GM19455 (cell line): Measurements from ENCODE around the gene MEGF6.

Experiments
- ATAC-seq: cut with Tn5 transposase; IDR thresholded peaks from one replicate; pipeline ENCODE4 v1.9.1; 2021; ENCODE audit not compliant: unreplicated experiment

MEGF6 gene

DNA sequence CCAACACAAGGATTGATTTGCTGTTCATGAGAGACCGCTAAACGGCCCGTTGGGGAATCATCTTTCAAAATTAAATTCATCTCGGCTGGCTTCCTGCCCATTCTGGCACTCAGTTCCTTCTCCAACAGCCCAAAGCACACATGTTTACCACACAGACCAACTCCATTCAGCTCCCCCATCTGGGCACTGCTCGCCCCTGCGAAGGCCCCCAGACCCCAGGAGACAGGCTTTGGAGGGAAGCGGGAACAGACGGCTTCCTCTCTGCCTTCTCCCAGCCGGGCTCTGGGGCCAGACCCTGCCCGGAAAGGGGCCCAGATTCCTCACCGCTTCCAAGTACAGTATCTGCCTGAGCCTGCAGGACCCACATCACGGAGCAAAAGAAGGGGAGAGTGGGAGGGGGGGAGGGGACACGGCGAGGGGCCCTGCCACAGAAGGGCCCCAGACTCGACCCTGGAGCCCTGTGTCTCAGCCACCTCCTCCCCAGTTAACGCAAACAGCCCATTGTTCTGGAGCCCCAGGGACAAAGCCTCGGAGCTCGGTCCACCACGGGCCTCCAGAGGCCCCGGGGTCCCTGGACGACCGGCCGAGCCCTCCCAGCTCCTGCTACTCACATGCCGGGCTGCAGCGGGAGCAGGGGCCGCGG lies 660 bp downstream of the MEGF6 start:
- ATAC-seq = no peak

DNA sequence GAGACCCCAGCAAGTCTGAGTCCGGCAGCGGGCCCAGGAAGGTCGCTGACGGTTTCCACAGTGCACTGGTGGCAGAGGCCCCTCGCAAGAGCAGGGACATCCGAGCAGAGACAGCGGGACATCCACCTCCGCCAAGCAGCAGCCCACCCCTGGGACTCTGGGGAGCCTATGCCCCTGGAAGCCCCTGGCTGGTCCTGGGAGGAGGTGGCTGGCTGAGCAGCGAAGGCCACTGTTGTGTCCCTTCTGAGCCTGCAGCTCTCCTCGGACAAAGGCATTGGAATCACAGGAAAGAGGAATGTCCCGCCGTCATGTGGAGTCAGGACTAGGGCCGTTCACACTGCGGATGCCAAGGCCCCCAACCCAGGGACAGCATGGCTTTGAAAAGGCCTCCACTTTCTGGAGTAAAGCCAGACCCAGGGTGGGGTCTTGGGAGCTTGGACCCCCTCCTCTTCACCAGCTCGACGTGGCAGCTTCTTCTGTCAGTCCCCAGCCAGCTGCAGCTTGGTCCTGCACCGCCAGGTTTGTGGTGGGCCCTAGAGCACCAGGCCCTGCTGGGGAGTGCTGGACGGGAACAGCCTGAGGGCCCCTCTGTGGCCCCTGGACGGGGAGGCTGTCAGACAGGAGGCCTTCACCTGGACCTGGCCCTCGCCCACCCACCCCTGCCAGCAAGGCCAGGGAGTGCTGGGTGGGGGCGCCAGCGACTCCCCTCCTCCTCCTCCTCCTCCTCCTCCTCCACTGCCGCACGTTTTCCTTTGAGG lies 1.4 kb downstream of the MEGF6 start:
- ATAC-seq = no peak

DNA sequence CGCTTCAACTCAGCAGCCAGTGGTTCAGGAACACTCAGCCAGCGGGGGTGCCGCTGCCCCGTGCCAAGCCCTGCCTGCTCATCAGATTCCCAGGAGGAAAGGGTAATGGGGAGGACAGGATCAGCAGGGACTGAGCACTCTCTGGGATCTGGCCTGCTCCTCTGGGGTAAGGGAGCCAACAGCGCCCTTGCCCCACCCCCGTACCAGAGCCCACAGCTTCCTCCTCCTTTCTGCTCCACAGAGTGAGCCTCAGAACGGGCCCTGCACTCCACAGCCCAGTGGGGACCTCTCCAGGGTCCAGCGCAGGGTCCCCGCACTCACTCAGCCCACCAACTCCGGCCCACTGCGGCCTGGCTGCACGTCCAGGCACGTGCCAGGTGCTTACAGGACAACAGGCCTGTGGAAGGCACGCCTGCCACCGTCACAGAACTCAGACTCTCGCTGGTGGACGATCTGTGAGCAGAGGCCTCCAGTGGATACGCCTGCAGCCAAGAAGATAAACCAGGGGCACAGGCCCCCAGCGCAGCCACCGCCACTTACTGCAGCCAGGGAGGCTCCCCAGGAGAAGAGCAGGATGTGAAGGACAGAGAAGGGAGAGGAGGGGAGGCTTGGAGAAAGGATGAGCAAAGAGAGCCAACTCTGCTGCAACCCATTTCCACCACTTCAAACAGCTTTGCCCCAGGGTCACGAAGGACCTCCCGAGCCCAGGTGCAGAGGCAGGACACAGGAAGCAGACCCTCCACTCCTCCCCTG lies 2.1 kb downstream of the MEGF6 start:
- ATAC-seq = no peak

DNA sequence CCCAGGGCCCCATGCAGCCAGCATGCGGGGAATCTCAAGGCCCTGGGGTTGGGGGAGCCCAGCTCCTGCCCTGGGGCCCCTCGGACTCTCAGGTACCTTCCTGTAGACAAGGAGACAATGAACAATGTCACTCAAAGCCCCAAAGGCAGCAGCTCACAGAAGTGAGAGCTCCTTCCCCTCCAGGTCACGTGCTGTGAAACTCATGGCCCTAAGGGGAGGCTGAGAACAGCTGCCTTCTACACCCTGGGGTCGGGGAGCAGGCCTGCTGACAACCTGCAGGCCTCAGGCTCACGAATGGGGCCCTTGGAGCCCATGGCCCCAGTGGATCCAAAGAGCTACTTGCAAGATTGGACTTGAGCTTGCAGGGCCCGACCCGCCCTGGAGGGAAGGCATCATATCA lies 3.2 kb downstream of the MEGF6 start:
- no peak for ATAC-seq

DNA sequence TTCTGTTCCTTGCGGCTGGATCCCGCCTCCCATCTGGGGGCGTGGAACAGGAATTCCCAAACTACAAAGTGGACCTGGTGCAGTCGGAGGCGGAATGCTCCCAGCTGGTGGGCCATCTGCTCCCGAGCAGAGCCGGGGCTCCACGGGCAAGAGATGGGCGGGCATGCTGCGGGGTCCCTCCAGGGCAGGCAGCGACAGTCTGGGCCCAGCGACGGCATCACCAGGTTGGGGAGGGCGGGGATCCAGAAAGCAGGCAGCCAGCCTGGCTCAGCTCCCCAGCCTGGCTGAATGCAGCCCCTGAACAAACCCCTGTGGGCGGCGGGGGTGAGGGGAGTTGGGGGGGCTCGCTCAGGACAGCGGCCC lies 3.6 kb downstream of the MEGF6 start:
- no peak for ATAC-seq

DNA sequence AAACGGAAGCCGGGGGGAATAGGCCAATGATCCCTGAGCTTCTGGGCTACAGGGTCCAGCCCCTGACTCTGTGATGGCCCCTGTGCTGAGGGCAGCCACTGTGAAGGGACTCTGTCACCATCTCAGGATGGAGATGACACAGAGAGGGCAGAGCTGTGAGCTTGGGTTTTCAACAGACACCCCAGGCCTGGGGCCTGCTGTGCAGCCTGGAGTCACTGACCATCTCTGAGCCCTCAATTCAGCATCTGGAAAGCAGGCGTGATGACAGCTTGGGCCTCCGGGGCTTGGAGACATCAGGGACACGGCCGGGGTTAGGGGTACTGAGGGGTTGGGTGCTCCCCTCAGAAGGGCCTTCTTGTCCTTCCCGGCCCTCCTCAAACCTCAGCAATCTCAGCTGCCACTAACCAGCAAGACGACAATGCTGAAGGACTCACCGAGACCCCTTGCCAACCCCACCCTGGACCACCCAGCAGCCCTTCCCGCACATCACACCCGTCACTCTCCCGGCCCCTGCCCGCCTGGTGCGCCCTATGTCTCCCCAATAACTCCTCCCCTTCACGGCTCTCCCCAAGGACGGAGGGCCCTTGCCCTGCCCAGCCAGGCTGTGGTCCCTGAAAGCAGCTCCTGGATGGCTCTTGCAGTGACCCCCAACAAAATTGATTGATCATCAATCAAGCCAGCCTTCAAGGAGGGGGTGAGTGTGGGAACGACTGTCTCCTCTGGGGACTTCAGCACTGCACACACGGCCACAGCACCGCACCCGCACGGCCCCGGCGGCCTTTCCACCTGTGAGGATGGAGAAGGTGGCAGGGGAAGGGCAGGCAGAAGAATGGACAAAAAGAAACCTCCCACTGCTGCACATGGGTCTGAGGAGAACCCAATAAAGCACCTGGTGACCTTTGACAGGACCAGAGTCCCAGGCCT lies 4.3 kb downstream of the MEGF6 start:
- ATAC-seq = no peak

DNA sequence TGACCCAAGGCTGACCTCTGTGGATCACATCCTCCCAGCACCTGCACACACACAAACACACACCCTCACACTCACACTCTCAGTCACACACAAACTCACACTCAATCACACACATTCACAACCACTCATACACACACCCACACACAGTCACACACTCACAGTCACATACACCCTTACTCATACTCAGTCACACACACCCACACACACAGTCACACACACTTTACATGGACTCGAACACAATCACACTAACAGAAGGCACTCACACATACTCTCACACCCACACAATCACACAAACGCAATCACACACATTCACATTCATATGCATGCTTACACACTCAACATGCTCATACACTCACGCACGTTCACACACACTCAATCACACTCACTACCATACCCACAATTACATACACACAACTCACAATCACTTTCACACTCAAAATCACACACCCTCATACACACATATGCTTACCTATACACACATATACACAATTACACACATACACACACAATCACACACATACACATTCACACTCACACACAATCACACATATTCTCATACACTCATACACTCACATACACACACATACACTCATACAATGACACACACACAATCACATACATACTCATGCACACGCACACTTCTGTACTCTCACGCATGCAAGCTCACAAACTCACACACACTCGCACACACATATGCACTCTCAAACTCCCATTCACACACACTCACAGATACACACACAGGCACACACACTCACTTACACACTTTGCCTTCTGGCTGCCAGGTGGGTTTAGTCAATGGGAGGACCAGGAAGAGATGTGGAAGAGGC lies 6.1 kb downstream of the MEGF6 start:
- no peak for ATAC-seq

DNA sequence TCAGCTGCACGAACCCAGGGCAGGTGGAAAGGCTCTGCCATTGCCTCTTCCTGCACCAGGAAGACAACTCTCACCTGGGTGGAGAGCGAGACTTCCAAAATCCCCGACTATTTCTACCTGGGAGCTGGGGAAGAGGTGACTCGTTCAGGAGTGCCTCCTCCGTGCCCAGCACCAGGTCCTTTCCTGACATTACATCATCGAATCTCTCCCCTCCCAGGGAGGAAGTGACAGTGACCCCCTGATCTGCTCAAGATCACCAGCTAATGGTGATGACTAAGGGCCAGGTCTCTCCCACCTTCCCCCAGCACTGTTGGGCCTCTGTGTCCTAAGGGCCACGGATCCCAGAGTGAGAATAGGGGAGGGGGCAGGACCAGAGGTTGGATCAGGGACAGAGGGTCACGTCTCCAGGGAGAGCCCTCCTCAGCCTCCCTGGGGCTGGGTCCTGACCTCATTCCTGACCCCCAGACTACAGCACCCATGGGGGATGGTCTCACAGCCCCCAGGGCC lies 6.8 kb downstream of the MEGF6 start:
- ATAC-seq = no peak

DNA sequence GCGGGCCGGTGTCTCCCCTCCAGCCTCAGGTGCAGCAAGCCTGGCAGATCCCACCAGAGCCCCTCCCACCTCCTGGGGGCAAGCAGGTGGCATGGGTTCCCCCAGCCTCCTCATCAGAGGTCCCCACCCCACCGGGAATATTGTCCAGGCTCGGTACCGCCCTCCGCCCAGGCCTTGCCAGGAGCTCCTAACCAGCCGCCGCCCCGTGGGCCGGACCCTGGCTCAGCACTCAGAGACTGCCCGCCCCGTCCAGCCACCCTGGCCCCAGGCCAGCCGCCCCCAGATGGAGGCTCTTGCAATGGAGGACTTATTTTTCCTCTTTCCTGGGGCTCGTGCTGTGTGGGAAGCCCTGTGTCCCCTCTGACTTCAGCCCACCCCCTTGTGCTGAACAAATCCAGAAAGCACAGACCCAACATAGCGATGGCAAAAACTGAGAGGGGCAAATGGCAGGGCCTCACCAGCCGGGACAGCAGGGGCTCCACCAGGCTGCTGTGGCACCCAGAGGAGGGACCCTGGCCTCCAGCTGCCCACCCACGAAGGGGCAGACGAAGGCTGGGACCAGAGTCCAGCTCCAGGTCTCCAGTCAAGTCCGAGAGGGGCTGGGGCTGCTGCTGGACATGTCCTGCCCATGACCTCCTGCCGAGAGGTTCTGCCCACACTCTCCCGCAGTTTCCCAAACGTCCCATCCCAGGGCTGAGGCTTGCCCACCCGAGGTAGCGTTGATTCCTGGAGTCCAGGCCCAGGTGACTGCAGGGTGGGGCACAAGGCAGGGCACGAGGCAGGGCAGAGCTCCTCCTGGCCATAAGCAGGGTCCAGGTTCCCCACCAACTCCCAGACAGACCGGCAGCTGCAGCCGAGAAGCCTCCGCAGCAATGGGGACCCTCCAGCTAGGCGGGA lies 7.5 kb downstream of the MEGF6 start:
- ATAC-seq = no peak

DNA sequence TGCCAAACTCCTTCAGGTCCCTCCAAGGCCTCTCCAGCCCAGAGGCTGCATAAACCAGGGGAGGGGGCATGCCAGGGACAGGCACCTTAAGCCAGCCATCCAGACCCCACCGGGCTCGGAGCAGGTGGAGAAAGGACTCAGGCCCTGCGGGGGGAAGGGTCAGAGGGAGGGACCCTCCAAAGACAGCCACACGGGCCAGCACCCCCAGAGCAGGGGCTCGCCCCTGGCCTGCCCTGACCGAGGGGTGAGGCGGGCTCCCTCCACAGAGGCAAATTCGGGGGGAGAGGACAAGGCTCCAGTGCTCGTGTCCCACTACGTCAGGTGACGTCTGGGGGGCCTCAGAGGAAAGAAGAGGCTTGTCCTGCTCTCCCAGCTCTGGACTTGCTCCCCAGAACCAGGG lies 8.2 kb downstream of the MEGF6 start:
- no peak for ATAC-seq

DNA sequence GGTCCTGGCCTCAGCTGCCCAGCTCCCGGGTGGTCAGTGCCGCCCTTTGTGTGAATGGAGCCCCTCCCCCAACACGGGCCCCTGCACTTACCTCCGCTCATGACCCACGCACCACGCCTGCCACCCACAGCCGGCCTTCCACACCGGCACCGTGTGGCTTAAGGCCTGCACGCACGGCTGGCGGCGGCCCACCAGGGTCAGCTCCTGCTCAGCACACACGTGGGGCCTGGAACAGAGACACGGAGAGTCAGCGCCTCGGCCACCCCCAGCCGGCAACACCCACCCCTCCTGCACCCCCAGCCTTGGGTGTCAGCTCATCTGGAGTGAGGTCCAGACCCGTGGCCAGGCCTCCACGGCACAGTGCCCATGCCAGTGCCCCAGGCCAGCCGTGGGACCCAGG lies 8.9 kb downstream of the MEGF6 start:
- no peak for ATAC-seq

DNA sequence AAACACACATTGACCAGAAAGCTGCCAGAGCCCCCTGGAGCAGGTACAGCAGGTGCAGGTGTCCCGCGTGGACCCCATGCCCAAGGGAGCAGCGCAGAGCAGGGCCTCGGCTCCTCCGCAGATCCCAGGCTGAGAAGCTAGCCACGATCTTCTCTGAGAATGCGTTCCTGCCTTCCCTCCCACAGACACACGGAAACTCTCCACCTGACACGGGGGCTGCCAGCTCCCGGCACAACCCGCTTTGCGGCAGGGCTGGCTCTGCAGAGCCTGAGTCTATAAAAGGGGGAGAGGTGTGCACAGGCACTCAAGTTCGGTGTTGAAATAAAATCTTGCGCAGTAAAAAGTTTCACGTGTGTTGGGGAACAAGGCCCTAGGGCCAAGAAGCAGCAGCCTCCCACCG lies 9.6 kb downstream of the MEGF6 start:
- ATAC-seq = no peak

DNA sequence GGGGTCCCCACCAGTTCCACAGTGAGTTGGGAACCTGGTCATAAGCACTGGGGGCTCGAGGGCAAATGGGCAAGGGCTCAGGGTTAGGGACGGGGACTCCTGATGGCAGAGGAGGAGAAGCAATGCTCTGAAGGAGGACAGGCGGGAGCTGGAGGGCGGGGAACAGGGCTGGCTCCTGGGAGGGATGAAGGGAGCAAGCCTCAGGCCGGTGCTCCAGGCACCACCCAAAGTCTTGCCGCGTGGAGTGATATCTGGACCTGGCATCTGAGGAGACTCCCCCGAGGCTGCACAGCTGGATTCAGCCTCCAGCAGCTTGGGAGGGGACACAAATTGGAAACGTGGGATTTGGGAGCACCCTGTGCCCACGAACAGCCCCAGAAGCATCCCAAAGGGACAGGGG lies 11.0 kb downstream of the MEGF6 start:
- ATAC-seq = no peak

DNA sequence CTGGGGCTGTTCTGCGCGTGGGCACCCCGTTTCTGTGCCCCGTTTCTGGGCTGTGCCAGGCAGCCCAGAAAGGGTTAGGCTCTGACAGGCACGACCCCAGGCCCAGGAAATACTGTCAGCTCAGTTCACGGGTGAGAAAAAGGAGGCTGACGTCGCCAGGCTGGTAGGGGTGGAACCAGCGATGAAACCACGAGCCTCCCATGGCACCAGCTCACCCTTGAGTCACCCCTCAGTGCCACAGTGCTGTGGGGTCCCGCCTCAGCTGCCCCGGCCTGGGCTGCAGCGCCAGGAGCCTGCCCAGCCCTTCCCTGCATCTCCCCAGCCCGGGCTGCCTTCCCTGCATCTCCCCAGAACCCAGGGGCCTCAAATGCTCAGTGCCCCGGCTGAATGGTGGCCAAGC lies 11.5 kb downstream of the MEGF6 start:
- ATAC-seq = no peak

DNA sequence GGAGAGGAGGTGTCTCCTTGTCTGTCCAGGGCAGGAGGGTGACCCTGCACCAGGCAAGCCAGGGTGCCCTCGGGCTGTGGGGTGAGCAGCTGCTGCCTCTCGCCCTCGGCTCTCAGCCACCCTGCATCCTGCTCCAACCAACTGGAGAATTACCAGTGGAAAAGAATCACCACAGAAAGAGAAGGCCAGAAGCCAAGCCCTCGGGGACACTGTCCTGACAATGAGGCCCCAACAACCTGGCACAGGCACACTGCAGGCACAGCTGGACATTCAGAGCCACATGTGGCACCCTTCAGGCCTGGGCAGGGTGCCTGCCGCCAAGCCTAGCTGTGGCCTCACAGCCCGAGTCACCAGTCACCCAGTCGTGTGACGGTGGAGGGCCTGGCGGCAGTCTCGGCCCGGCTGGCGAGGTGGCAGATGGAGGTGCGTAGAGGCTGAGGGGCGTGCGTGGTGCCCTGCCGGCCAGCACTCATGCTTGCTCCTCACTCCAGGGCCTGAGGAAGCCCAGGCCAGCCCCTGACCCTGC lies 12.0 kb downstream of the MEGF6 start:
- no peak for ATAC-seq

DNA sequence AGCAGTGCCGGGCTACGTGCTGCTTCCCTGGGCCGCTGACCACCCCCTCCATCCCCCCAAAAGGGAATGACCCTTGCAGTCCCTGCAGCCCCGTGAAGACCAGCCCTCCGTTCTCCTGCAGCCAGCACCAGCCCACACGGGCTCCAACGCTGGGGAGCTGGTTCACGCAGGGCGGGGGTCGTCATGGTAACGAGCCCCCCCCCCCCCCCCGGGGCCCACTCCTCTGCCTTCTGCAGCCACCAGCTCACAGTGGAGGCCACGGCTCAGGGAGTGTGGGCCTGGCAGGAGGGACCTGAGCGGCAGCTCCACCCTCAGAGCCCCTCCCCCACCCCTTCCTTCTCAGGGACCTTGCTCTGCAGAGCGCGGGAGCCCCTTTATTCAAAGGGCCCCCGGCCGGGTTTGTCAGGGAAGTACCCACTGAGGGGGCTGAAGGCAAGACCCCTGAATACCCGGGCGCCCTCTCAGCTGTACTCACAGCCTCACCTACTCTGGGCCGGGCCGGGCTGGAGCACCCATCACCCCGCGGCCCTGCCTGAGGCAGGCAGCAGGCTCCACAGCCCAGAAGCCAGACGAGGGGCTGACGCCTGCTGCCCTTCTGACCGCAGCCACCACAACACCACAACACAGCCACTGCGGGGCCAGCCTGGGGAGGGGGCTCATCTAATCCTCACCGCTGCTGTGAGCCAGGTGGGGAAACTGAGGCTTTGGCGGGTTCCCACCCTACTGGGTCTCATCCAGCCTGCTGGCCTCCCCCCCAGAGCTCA lies 12.6 kb downstream of the MEGF6 start:
- ATAC-seq = no peak

DNA sequence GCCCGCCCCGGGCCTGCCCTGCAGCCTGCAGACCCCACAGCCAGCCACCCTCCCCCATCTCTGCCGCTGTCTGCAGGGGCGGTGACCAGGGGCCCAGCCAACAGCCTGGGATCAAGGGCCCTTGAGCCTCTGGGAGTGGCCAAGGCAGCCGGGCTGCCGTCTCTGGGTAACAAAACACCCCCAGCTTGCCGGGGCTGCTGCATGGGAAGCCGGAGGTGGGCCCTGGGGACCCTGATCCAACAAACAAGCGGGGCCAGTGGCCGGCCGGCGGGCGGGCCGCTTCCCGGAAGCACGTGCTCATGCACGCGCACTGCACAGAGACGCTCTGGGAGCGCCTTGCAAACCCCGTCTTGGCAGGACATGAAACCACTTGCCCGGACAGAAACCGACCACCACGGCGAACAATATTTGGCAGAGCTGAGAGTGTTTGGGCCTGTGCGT lies 13.2 kb downstream of the MEGF6 start:
- no peak for ATAC-seq

DNA sequence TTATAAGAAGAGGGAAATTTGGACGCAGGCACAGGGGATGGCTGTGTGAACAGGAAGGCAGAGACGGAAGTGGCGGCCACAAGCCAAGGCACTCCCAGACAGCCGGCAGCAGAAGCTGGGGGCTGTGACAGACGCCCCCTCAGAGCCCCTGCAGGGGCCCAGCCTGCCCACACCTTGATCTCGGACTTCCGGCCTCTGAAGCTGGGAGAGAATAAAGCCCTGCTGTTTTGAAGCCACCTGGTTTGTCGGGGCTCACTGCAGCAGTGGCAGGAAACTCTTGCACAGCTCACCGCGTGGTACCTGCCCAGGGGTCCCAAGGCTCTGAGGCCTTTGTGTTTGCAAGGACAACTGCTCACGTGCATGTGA lies 13.7 kb downstream of the MEGF6 start:
- ATAC-seq = no peak
